Kidney (tissue), 14 donors: ENCODE results near the gene ADGRL3. TPM values are rescaled to one million over a fixed set of nuclear protein-coding genes. Genes with fewer than 3 reads are reported as not detected.

Experiments
- DNase-seq, 5 donors: peaks; one replicate each; pipeline ENCODE4 v3.0.0-alpha.2; 2013 to 2020
- FAIRE-seq: peaks from 2 replicates; lab custom pipeline; 2012; peaks lifted over from hg19 to GRCh38; lab: Jason Lieb, UNC
- H3K27ac ChIP-seq, 2 donors: one replicate each; pipeline ENCODE4 v1.7.0; 2013; ENCODE audit warnings: low read depth in 2 of 2, low read length in 2 of 2, inconsistent platforms in 1 of 2
- H3K27me3 ChIP-seq: one replicate; pipeline ENCODE4 v1.7.1; 2013; ENCODE audit warnings: low read length, inconsistent platforms; ENCODE audit not compliant: control insufficient read depth, insufficient read depth
- H3K36me3 ChIP-seq, 3 donors: one replicate each; pipeline versions ENCODE4 v1.7.0 to v1.7.1; 2013; ENCODE audit warnings: low read length in 3 of 3, control low read depth in 1 of 3, inconsistent platforms in 1 of 3; ENCODE audit not compliant: insufficient read depth in 3 of 3, control insufficient read depth in 2 of 3
- H3K4me1 ChIP-seq, 3 donors: one replicate each; pipeline versions ENCODE4 v1.7.0 to v1.7.1; 2013; ENCODE audit warnings: low read length in 3 of 3, inconsistent platforms in 1 of 3, low read depth in 1 of 3; ENCODE audit not compliant: control insufficient read depth in 2 of 3, insufficient read depth in 2 of 3
- H3K4me3 ChIP-seq, 3 donors: one replicate each; pipeline versions ENCODE4 v1.7.0 to v1.8.1; 2013; ENCODE audit warnings: low read length in 3 of 3, control low read depth in 1 of 3, inconsistent platforms in 1 of 3
- H3K9ac ChIP-seq, 3 donors: one replicate each; pipeline versions ENCODE4 v1.7.0 to v1.7.1; 2013; ENCODE audit warnings: low read length in 3 of 3, control low read depth in 1 of 3, inconsistent platforms in 1 of 3
- H3K9me3 ChIP-seq, 3 donors: one replicate each; pipeline versions ENCODE4 v1.7.0 to v1.7.1; 2013; ENCODE audit warnings: low read length in 3 of 3, control low read depth in 1 of 3, inconsistent platforms in 1 of 3; ENCODE audit not compliant: control insufficient read depth in 2 of 3, insufficient read depth in 1 of 3
- intact Hi-C: fragments of 100-400 bp; cut with DNase I; formaldehyde crosslinking; loops from one replicate; pipeline ENCODE4 v1.11.1; 2022
- polyA plus RNA-seq: library from polyadenylated mRNA; stranded (reverse); fragments of 350-450 nt; fragmentation: Illumina TruSeq; extraction: RNeasy Lipid Tissue Mini Kit (QIAGEN cat#74804); gene quantifications from one replicate; pipeline ENCODE4 v1.2.3, GENCODE V29; 2014; ENCODE audit warnings: low read depth, low replicate concordance; ENCODE audit not compliant: insufficient read depth
- total RNA-seq: library from RNA; stranded (reverse); fragmentation: NEBNext Ultra II Directional; extraction: Animal tissue kit (Norgen Biotek cat#: 25700); gene quantifications from one replicate; pipeline ENCODE4 v1.2.1, GENCODE V29; 2021
- TF ChIP-seq, protein P1 (sequence below): IDR thresholded peaks from 3 replicates; pipeline ENCODE4 v1.5.1; 2012; ENCODE audit warnings: mild to moderate bottlenecking, moderate library complexity, borderline replicate concordance; ENCODE audit not compliant: insufficient read depth; ENCODE audit errors: extremely low read depth
- donor health status: control.
- donor health status: control.
- donor health status: control.
- donor health status: control.
- donor health status: control.
- donor health status: DM: yes; HTN: yes; CAD: no.
- donor health status: Normal renal cell carcinoma (clear cell type).

The ADGRL3 gene
- total and polyA plus RNA-seq, 2 donors from 2014 or later = 1.3 to 8.9 TPM

DNA sequence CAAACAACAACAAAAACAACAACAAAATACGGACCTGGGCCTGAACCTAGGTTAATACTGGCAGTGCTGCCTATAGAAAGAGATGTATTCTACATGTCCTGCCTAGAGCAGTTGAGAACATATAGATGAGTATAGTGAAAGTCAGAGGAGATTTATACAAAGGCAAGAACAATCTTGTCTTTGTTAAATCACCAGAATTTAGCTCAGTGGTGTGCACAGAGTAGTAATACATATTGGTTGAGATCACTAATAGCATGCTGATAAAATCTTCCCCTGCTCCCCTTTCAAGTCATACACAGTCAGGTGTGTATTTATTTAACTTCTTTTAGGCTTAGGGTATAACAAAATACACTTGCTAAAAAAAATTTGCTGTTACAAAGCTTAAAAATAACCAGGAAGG lies 247.8 kb downstream of the ADGRL3 start:
- no peak overlapping the region for H3K9ac ChIP-seq
- intact Hi-C loops = no loop called here
- FAIRE-seq = no peak

DNA sequence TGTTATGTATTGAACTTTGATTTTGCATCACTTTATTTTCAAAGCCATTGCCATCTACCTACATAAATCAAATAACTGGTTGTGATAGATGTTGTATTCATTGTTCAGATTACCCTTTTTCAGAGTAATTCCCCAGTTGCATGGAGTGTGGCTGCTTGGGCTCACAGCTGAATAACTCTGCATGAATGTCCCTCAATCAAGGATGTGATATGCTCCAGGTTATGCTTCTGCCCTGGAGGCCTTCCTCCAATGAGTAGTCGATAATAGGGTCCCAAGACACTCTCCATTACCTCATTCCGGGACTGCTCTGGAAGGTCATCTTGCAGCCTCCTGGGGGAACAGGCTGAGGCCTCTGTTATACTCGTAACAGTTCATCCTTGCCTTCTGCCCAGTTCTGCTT lies 251.8 kb downstream of the ADGRL3 start:
- intact Hi-C loops = no loop called here
- no peak overlapping the region for H3K27ac ChIP-seq
- no peak overlapping the region for H3K9ac ChIP-seq
- no peaks in the 10 kb centered on the region for H3K9me3 ChIP-seq
- FAIRE-seq (no peak), DNase-seq (no peak)
- no peaks in the 10 kb centered on the region for H3K27me3 ChIP-seq
- H3K4me3 ChIP-seq = no peak overlapping the region
- no peaks in the 10 kb centered on the region for H3K36me3 ChIP-seq
- no peaks in the 10 kb centered on the region for H3K4me1 ChIP-seq
- TF ChIP-seq, protein P1, sequence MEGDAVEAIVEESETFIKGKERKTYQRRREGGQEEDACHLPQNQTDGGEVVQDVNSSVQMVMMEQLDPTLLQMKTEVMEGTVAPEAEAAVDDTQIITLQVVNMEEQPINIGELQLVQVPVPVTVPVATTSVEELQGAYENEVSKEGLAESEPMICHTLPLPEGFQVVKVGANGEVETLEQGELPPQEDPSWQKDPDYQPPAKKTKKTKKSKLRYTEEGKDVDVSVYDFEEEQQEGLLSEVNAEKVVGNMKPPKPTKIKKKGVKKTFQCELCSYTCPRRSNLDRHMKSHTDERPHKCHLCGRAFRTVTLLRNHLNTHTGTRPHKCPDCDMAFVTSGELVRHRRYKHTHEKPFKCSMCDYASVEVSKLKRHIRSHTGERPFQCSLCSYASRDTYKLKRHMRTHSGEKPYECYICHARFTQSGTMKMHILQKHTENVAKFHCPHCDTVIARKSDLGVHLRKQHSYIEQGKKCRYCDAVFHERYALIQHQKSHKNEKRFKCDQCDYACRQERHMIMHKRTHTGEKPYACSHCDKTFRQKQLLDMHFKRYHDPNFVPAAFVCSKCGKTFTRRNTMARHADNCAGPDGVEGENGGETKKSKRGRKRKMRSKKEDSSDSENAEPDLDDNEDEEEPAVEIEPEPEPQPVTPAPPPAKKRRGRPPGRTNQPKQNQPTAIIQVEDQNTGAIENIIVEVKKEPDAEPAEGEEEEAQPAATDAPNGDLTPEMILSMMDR = no peak

More for the DNA sequence above, 247.8 kb downstream of the ADGRL3 start:
- H3K4me1 ChIP-seq = no peaks in the 10 kb centered on the region
- H3K9me3 ChIP-seq = no peaks in the 10 kb centered on the region
- TF ChIP-seq, protein P1 = no peak
- H3K4me3 ChIP-seq = no peak overlapping the region
- DNase-seq = no peak
- no peaks in the 10 kb centered on the region for H3K36me3 ChIP-seq
- no peaks in the 10 kb centered on the region for H3K27me3 ChIP-seq
- H3K27ac ChIP-seq = no peak overlapping the region

DNA sequence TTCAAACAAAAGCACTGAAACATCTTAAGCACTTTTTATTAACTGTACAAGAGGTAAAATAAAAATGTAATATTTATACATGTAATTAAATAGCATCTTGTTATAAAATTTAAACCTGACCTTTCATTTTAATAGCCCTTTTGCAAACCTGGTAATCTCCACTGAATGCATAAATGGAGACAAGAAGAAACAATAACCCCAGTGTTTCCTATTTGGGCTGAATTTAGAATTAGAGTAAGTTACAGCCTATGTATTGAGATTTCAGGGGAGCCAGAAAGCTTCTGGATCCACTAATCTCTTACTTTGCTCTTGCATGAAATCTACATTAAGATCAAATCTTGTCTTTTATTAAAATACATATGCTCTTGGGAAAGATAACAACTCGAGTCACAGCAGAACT lies 261.8 kb downstream of the ADGRL3 start:
- TF ChIP-seq, protein P1 = no peak
- no peak for DNase-seq
- Histone ChIP-seq H3K27me3 (no peaks in the 10 kb centered on the region), H3K36me3 (no peaks in the 10 kb centered on the region), H3K9ac (no peak overlapping the region), H3K4me1 (no peaks in the 10 kb centered on the region), H3K27ac (no peak overlapping the region), H3K9me3 (no peaks in the 10 kb centered on the region), H3K4me3 (no peak overlapping the region)
- no peak for FAIRE-seq
- intact Hi-C loops = no loop called here
